Calu3 (cell line): Measurements from ENCODE around the gene ACSL3. TPM values are rescaled to one million over a fixed set of nuclear protein-coding genes. Genes with fewer than 3 reads are reported as not detected.

ENCODE experiments used
- BruUV-seq: library from RNA; stranded (reverse); fragments of 400-500 nt; replicated peaks from 2 replicates; lab custom pipeline; 2021; lab: Mats Ljungman, UMichigan
- CTCF ChIA-PET: fragments of 300-600 bp; sonication (Branson Sonifier 250); formaldehyde crosslinking; loops from one replicate; lab custom pipeline; 2022; ENCODE audit warnings: antibody characterized with exemption; lab: Charles Lee
- DNase-seq: peaks from one replicate; pipeline ENCODE4 v3.0.0; 2022
- H3K27ac Mint-ChIP-seq: one replicate; pipeline ENCODE4 v1.8.0; 2022; ENCODE audit warnings: mixed read lengths; ENCODE audit not compliant: unreplicated experiment
- H3K27me3 Mint-ChIP-seq: one replicate; pipeline ENCODE4 v1.8.0; 2022; ENCODE audit warnings: mixed read lengths; ENCODE audit not compliant: unreplicated experiment
- H3K36me3 Mint-ChIP-seq: one replicate; pipeline ENCODE4 v1.8.0; 2022; ENCODE audit warnings: mild to moderate bottlenecking, moderate library complexity, mixed read lengths; ENCODE audit not compliant: insufficient read depth, unreplicated experiment
- H3K4me1 Mint-ChIP-seq: one replicate; pipeline ENCODE4 v1.8.0; 2022; ENCODE audit warnings: mild to moderate bottlenecking, low read depth, mixed read lengths; ENCODE audit not compliant: unreplicated experiment
- H3K4me3 Mint-ChIP-seq: one replicate; pipeline ENCODE4 v1.8.0; 2022; ENCODE audit warnings: mild to moderate bottlenecking, low read depth, moderate library complexity, mixed read lengths; ENCODE audit not compliant: unreplicated experiment
- H3K9me3 Mint-ChIP-seq: one replicate; pipeline ENCODE4 v1.8.0; 2022; ENCODE audit warnings: low read depth, mixed read lengths; ENCODE audit not compliant: unreplicated experiment
- CTCF ChIP-seq: fragments of 200-600 bp; IDR thresholded peaks from one replicate; pipeline ENCODE4 v1.8.0; 2022; ENCODE audit warnings: antibody characterized with exemption; ENCODE audit not compliant: unreplicated experiment
- intact Hi-C: fragments of 100-400 bp; cut with micrococcal nuclease; formaldehyde crosslinking; loops from one replicate; pipeline ENCODE4 v1.10.0; 2022; ENCODE audit not compliant: unreplicated experiment
- total RNA-seq: library from RNA; stranded (reverse); gene quantifications from 2 replicates; pipeline ENCODE4 v1.2.3, GENCODE V29; 2022

The ACSL3 gene
- total RNA-seq, 1 experiment from 2014 or later = 167 TPM

- Mint-ChIP-seq H3K4me3 (no peak overlapping the region), H3K4me1 (peaks cover 29% of the 10 kb centered on the region), H3K27me3 (no peaks in the 10 kb centered on the region), H3K9me3 (peaks cover 3% of the 10 kb centered on the region), H3K27ac (no peak overlapping the region), H3K36me3 (peaks cover 21% of the 10 kb centered on the region)
- DNase-seq = no peak
- CTCF ChIA-PET = interaction anchor here (1.1 kb wide), 1 partner anchor 8 kb away, joined by 3 read pairs; no protein-coding TSS in a partner anchor
- BruUV-seq = no TSS peak
- TF ChIP-seq CTCF = no peak
- intact Hi-C loops = loop anchor here (1.0 kb wide), 1 partner anchor 232 kb away; no protein-coding TSS in a partner anchor
Observed at GRCh38 chr2:222939979-222940378, 79.1 kb downstream of the ACSL3 start.

DNA sequence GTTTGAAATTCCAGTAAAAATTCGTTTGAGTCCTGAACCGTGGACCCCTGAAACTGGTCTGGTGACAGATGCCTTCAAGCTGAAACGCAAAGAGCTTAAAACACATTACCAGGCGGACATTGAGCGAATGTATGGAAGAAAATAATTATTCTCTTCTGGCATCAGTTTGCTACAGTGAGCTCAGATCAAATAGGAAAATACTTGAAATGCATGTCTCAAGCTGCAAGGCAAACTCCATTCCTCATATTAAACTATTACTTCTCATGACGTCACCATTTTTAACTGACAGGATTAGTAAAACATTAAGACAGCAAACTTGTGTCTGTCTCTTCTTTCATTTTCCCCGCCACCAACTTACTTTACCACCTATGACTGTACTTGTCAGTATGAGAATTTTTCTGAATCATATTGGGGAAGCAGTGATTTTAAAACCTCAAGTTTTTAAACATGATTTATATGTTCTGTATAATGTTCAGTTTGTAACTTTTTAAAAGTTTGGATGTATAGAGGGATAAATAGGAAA is 80.7 kb downstream of the ACSL3 start:
- DNase-seq = no peak
- Mint-ChIP-seq H3K9me3 (peaks cover 2% of the 10 kb centered on the region), H3K27me3 (no peaks in the 10 kb centered on the region), H3K36me3 (peaks cover 21% of the 10 kb centered on the region), H3K4me1 (peaks cover 29% of the 10 kb centered on the region), H3K27ac (no peak overlapping the region), H3K4me3 (no peak overlapping the region)
- CTCF ChIA-PET = interaction anchor here (0.7 kb wide), 1 partner anchor 344 kb away, joined by 3 read pairs; no protein-coding TSS in a partner anchor
- BruUV-seq = TSS peak; percentile 56
- TF ChIP-seq CTCF = no peak
- intact Hi-C loops = no loop called here

- CTCF ChIA-PET = no interaction called here
- Mint-ChIP-seq H3K36me3 (peaks cover 21% of the 10 kb centered on the region), H3K9me3 (no peaks in the 10 kb centered on the region), H3K4me3 (no peak overlapping the region), H3K27ac (peak overlapping the region; percentile 33), H3K27me3 (no peaks in the 10 kb centered on the region), H3K4me1 (peaks cover 29% of the 10 kb centered on the region)
- no TSS peak for BruUV-seq
- TF ChIP-seq CTCF = no peak
- no peak for DNase-seq
- intact Hi-C loops = no loop called here
Observed at GRCh38 chr2:222942561-222942960, 81.7 kb downstream of the ACSL3 start.

DNA sequence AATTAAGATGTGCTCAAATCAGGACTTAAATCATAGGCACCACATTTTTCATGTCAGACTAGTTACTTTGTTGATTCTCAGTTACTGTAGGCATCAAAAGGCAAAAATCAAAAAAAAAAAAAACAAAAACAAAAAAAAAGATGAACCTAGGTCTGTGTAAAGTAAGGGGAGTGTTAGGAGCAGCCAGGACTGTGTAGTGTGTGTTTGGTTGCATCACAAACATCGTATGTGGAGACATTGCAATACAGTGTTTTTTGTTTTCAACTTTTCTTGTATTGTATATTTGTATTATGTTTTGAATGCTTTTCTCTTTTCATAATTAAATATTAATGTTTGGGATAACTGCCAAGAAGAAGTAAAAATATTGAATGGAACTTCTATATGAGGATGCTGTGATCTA is 82.1 kb downstream of the ACSL3 start:
- no peaks in the 10 kb centered on the region for H3K9me3 Mint-ChIP-seq
- no TSS peak for BruUV-seq
- DNase-seq = no peak
- intact Hi-C loops = no loop called here
- no peak for TF ChIP-seq CTCF
- peaks cover 29% of the 10 kb centered on the region for H3K4me1 Mint-ChIP-seq
- H3K4me3 Mint-ChIP-seq = no peak overlapping the region
- no peaks in the 10 kb centered on the region for H3K27me3 Mint-ChIP-seq
- H3K27ac Mint-ChIP-seq = peak overlapping the region; percentile 33
- CTCF ChIA-PET = no interaction called here
- peaks cover 21% of the 10 kb centered on the region for H3K36me3 Mint-ChIP-seq
